ENCODE data around the gene IFT122. TPM values are rescaled to one million over a fixed set of nuclear protein-coding genes. Genes with fewer than 3 reads are reported as not detected.

IFT122 gene, protein sequence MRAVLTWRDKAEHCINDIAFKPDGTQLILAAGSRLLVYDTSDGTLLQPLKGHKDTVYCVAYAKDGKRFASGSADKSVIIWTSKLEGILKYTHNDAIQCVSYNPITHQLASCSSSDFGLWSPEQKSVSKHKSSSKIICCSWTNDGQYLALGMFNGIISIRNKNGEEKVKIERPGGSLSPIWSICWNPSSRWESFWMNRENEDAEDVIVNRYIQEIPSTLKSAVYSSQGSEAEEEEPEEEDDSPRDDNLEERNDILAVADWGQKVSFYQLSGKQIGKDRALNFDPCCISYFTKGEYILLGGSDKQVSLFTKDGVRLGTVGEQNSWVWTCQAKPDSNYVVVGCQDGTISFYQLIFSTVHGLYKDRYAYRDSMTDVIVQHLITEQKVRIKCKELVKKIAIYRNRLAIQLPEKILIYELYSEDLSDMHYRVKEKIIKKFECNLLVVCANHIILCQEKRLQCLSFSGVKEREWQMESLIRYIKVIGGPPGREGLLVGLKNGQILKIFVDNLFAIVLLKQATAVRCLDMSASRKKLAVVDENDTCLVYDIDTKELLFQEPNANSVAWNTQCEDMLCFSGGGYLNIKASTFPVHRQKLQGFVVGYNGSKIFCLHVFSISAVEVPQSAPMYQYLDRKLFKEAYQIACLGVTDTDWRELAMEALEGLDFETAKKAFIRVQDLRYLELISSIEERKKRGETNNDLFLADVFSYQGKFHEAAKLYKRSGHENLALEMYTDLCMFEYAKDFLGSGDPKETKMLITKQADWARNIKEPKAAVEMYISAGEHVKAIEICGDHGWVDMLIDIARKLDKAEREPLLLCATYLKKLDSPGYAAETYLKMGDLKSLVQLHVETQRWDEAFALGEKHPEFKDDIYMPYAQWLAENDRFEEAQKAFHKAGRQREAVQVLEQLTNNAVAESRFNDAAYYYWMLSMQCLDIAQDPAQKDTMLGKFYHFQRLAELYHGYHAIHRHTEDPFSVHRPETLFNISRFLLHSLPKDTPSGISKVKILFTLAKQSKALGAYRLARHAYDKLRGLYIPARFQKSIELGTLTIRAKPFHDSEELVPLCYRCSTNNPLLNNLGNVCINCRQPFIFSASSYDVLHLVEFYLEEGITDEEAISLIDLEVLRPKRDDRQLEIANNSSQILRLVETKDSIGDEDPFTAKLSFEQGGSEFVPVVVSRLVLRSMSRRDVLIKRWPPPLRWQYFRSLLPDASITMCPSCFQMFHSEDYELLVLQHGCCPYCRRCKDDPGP
- total RNA-seq: 19.3 and 83.1 TPM in 2 replicates

DNA sequence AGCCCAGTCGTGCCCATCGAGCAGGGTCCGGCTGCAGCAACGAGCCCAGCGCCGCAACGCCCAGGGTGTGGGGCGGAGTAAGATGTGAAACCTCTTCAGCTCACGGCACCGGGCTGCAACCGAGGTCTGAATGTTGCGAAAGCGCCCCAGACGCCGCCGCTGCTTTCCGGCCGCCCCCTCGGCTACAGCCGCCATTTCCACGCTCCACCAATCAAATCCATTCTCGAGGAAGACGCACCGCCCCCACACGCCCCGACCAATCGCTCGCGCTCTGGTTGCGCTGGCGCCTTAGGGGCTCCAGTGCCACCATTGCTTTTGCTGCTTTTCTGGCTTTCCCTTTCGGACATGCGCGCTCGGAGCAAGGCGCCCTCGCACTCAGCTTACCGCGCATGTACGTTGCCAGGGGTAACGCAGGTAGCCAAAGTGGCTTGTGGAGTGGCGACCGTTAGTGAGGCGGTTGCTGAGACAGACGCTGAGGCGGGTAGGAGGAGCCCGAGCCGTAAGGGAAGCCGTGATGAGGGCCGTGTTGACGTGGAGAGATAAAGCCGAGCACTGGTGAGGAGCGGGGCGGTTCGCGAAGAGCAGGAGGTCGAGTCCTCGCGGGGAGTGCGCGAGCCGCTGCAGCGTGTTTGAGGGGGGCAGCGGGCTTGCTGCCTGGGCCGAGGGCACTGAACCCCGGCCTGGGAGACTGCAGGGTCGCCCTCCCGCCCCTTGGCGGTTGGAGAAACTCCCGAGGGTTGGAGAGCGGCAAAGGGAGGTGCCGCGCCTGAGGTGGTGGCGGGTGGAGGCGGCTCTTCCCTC, at the start of gene IFT122, which contains the start of gene MBD4:
IFT122 (plus strand) TSS at position 408 of the 801 bp plus-strand sequence; CDS start at position 515, 107 bp downstream.
MBD4 (minus strand) TSS at position 132 of the 801 bp plus-strand sequence; CDS start at position 17, 115 bp downstream.

DNA sequence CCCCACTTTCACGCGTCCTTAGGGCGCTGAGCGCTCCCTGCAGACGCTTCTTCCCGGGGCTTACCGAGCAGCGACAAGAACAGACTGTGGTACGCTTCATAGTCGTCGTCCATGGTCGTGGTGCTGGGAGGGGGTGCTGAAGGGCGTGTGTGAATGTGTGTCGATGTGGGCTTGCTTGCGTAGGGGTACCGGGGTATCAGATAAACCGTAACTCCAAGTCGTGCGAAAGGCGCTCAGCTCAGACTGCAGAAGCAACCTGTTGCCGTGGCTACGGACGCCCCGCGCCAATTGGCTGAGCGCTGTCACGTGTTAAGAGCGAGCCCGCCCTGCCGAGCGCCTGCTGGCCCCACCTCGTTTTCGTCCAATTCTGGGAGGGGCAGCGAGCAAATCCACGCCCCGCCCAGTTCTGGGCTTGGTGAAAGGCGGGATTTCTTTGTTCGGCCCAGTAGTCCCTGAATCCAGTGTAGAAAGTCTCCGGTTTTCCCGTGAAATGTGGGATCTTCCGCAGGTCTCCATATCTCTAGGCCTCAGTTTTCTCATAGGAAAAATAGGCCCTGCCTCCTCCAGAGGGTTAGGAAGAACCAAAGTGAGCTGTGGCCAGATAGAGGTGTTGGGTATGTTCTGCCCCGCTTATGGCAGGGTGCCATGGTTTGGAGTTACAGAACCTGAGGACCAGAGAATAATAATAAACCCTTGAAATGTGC, 11.5 kb upstream of the IFT122 start, which contains the start of gene EFCAB12:
EFCAB12 (minus strand) TSS at position 261 of the 704 bp plus-strand sequence; CDS start at position 113, 148 bp downstream.

DNA sequence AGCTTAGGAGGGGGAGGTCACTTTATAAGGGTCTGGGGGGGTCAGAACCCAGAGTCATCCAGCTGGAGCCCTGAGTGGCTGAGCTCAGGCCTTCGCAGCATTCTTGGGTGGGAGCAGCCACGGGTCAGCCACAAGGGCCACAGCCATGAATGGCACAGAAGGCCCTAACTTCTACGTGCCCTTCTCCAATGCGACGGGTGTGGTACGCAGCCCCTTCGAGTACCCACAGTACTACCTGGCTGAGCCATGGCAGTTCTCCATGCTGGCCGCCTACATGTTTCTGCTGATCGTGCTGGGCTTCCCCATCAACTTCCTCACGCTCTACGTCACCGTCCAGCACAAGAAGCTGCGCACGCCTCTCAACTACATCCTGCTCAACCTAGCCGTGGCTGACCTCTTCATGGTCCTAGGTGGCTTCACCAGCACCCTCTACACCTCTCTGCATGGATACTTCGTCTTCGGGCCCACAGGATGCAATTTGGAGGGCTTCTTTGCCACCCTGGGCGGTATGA, 88.6 kb downstream of the IFT122 start, which contains the start of gene RHO:
RHO (plus strand) TSS at position 51 of the 512 bp plus-strand sequence; CDS start at position 146, 95 bp downstream.

DNA sequence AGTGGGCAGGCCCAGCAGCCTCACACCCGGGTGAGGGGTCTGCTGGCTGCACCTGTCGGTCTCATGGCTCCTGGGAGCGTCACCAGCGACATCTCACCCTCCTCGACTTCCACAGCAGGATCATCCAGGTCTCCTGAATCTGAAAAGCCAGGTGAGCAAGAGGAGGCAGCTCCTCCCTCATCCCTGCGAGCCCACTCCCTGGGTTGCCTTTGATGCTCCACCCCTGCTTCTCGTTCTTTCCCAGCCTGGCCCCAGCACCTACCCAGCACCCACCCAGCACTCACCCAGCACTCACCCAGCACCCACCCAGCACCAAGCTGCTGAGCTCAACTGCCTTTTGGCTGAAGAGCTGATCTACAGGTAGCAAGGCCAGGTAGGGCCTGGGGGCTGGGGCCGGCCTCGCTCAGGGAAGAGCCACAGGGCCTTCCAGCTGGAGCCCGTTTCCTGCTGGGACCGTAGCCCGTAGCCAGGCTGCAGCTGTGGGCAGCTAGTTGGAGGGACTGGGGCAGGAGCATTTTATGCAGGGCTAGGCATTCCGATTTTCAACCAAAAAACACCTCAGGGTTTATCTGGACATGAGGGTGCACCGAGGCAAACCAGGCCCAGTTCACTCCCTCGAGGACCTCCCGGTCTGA, 103.2 kb downstream of the IFT122 start, which contains the start of gene H1-8:
H1-8 (plus strand) TSS at position 20 of the 635 bp plus-strand sequence; CDS start at position 64, 44 bp downstream.

Other genes starting within 250 kb of the IFT122 start
- 185 and 256 TPM in 2 replicates for gene COPG1, start 190.6 kb upstream of the IFT122 start, total RNA-seq
- 22.8 and 23.3 TPM in 2 replicates for gene HMCES, start 161.4 kb upstream of the IFT122 start, total RNA-seq
- 4.8 TPM in 1 of 2 replicates, not detected in the other for gene EFCAB12, start 11.6 kb upstream of the IFT122 start, total RNA-seq
- 16.9 and 45.4 TPM in 2 replicates for gene MBD4, start 276 bp upstream of the IFT122 start, total RNA-seq
- gene RHO, start 88.4 kb downstream of the IFT122 start, total RNA-seq: not detected in 2 replicates
- not detected in 2 replicates for gene H1-8, start 103.0 kb downstream of the IFT122 start, total RNA-seq
- 61.4 and 149 TPM in 2 replicates for gene PLXND1, start 166.5 kb downstream of the IFT122 start, total RNA-seq

All from epithelial cell of alveolus of lung (primary cell).